ENCODE measurements around the gene POU2F1.
"Not testable (repeated sequence)": the region's sequence is repeated elsewhere in the genome, so short reads cannot be mapped to it uniquely, and the experiment has no call there.

The POU2F1 gene

GRCh38 chr1:167220537-167221125 is at the start of gene POU2F1:
Gene POU2F1, plus strand, starts transcription at chr1:167220886. Its CDS starts 12 bp downstream, at chr1:167220898.
- peak; percentile 99 for DNase-seq

- DNase-seq: no peak
Observed at GRCh38 chr1:167171286-167171929, 49.3 kb upstream of the POU2F1 start.

GRCh38 chr1:167173516-167174184 is 47.0 kb upstream of the POU2F1 start:
- no peak for DNase-seq

GRCh38 chr1:167175901-167176300 is 44.8 kb upstream of the POU2F1 start:
- DNase-seq: no peak

- no peak for DNase-seq
Observed at GRCh38 chr1:167178831-167179230, 41.9 kb upstream of the POU2F1 start.

- no peak for DNase-seq
Observed at GRCh38 chr1:167182571-167183320, 37.9 kb upstream of the POU2F1 start.

GRCh38 chr1:167184081-167184480 is 36.6 kb upstream of the POU2F1 start:
- no peak for DNase-seq

- no peak for DNase-seq
Observed at GRCh38 chr1:167185062-167185461, 35.6 kb upstream of the POU2F1 start.

- no peak for DNase-seq
Observed at GRCh38 chr1:167185974-167186657, 34.6 kb upstream of the POU2F1 start.

- no peak for DNase-seq
Observed at GRCh38 chr1:167186771-167187170, 33.9 kb upstream of the POU2F1 start.

- no peak for DNase-seq
Observed at GRCh38 chr1:167190747-167191237, 29.9 kb upstream of the POU2F1 start.

- no peak for DNase-seq
Observed at GRCh38 chr1:167191958-167192357, 28.7 kb upstream of the POU2F1 start.

- no peak for DNase-seq
Observed at GRCh38 chr1:167194182-167194581, 26.5 kb upstream of the POU2F1 start.

- DNase-seq: no peak
Observed at GRCh38 chr1:167196166-167196565, 24.5 kb upstream of the POU2F1 start.

GRCh38 chr1:167197236-167197635 is 23.4 kb upstream of the POU2F1 start:
- no peak for DNase-seq

- DNase-seq: no peak
Observed at GRCh38 chr1:167197692-167198091, 23.0 kb upstream of the POU2F1 start.

- DNase-seq: no peak
Observed at GRCh38 chr1:167198518-167199133, 22.1 kb upstream of the POU2F1 start.

- no peak for DNase-seq
Observed at GRCh38 chr1:167199656-167200055, 21.0 kb upstream of the POU2F1 start.

GRCh38 chr1:167200272-167200671 is 20.4 kb upstream of the POU2F1 start:
- DNase-seq: no peak

GRCh38 chr1:167200749-167201148 is 19.9 kb upstream of the POU2F1 start:
- no peak for DNase-seq

GRCh38 chr1:167202049-167202448 is 18.6 kb upstream of the POU2F1 start:
- DNase-seq: no peak

GRCh38 chr1:167205306-167206050 is 15.2 kb upstream of the POU2F1 start:
- not testable (repeated sequence) for DNase-seq
